Fibroblast of lung (primary cell): ENCODE results near the gene VPS13D.

Experiments
- EZH2 ChIP-seq: IDR thresholded peaks from 2 replicates; pipeline ENCODE4 v1.5.1; 2012; ENCODE audit warnings: low read length, control low read depth, mild to moderate bottlenecking; ENCODE audit errors: missing control alignments
- TF ChIP-seq, protein P1 (sequence below), 2 donors: IDR thresholded peaks in 1 of 2; conservative IDR thresholded peaks in 1 of 2; 1 replicate in 1 of 2; 2 replicates in 1 of 2; pipeline ENCODE4 v1.5.1; 2011 to 2012; ENCODE audit warnings: low read length in 2 of 2, control low read depth in 1 of 2, inconsistent platforms in 1 of 2, low read depth in 1 of 2, mild to moderate bottlenecking in 1 of 2

DNA sequence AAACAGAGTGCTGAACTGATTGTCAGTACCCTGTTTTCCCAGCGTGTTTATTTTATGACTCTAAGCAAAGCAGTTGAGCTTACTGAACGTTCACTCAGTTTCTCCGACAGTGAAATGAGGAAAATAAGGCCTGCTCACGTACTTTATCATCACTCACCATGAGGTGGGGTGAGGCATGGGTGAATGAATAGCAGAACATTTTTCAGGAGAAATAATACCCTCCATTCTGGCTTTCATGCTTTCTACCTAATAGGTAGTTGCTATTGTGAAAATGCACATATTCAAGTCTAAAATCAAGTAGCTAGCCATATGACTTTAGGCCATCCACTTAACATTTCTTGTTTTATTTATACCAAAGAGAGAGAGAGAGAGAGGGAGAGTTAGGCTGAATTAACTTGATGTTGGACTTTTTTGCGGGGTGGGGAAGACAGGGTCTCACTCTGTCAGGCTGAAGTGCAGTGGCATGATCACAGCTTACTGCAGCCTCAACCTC, 178.2 kb downstream of the VPS13D start:
- TF ChIP-seq, protein P1, sequence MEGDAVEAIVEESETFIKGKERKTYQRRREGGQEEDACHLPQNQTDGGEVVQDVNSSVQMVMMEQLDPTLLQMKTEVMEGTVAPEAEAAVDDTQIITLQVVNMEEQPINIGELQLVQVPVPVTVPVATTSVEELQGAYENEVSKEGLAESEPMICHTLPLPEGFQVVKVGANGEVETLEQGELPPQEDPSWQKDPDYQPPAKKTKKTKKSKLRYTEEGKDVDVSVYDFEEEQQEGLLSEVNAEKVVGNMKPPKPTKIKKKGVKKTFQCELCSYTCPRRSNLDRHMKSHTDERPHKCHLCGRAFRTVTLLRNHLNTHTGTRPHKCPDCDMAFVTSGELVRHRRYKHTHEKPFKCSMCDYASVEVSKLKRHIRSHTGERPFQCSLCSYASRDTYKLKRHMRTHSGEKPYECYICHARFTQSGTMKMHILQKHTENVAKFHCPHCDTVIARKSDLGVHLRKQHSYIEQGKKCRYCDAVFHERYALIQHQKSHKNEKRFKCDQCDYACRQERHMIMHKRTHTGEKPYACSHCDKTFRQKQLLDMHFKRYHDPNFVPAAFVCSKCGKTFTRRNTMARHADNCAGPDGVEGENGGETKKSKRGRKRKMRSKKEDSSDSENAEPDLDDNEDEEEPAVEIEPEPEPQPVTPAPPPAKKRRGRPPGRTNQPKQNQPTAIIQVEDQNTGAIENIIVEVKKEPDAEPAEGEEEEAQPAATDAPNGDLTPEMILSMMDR (conservative IDR thresholded peaks at IDR 0.05 in 1 of 2, IDR thresholded peaks at IDR 0.05 in 1 of 2; ENCODE audit: low read depth in 1 of 2, low read length in 2 of 2) = no peak
- TF ChIP-seq EZH2 = no peak
